GM12873 (cell line): ENCODE results near the gene JAML.

Source experiments
- TF ChIP-seq, protein P1 (sequence below): IDR thresholded peaks from 2 replicates; pipeline ENCODE4 v1.5.1; 2012; ENCODE audit warnings: low read depth, mild to moderate bottlenecking, moderate library complexity, low read length, control low read depth; ENCODE audit not compliant: insufficient read depth; ENCODE audit errors: missing control alignments

JAML gene

DNA sequence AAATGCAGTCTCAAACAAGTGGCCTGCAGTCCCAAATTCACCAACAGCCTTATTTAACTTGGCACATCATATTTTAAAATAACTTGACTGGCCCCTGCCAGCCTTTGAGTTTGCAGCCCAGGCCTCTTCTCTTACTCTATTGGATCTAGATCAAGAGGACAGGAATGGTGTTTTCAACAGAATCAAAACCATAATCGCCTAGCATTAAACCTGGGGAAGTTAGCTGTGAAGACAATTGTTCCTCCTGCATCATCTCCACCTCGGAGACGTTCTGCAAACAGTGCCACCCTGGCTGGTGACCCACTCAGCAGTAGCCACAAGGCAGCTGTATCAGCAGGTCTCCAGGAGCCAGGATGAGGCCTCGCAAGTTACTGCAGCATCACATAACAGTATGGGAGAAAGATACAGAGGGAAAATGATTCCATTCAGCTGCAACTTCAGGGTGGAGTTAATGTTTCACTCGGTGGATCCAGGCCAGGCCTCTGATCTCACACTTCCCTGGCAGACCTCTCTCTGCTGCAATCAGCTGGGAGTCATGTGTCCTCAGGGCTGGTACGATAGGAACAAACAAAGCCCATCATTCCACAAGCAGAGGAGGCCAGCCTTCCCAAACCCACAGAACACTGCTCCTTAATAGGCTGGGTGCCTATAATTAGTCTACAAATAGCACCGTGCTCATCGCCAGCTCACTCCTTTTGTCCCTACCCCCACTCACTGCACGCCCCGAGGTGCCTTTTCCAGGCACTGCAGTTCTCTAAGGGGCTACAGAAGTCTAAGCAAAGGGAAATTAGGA lies 29.8 kb downstream of the JAML start:
- TF ChIP-seq, protein P1, sequence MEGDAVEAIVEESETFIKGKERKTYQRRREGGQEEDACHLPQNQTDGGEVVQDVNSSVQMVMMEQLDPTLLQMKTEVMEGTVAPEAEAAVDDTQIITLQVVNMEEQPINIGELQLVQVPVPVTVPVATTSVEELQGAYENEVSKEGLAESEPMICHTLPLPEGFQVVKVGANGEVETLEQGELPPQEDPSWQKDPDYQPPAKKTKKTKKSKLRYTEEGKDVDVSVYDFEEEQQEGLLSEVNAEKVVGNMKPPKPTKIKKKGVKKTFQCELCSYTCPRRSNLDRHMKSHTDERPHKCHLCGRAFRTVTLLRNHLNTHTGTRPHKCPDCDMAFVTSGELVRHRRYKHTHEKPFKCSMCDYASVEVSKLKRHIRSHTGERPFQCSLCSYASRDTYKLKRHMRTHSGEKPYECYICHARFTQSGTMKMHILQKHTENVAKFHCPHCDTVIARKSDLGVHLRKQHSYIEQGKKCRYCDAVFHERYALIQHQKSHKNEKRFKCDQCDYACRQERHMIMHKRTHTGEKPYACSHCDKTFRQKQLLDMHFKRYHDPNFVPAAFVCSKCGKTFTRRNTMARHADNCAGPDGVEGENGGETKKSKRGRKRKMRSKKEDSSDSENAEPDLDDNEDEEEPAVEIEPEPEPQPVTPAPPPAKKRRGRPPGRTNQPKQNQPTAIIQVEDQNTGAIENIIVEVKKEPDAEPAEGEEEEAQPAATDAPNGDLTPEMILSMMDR: no peak

DNA sequence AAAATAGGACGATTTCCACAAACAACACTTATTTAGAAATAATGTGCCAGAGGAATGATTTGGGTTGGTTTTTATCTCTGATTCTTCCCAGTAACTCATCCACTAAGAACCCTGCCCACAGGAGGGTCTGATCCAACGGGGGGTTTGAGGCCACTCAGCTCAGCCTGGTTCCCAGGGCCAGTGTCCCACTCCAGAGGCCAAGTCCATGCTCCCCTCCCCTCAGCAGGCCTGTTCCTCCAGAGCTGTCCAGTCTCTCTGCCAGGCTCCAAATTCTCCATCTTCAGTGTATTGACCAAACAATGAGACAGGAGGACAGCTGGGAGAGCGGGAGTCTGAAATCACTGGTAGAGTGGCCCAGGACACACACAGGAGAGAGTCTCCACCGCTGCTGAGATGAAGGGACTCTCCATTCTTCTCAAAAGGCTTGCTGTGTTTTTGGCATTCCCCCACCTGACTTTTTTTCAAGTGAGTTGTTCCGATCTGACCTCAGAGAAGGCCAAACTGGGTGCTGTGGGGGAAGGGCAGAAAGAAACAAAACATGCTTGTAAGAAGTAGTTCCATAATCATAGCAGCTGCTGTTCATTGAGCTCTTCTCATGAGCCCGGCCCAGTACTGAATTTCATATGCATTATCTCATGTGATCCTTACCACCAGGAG lies 30.8 kb downstream of the JAML start:
- TF ChIP-seq, protein P1: no peak

DNA sequence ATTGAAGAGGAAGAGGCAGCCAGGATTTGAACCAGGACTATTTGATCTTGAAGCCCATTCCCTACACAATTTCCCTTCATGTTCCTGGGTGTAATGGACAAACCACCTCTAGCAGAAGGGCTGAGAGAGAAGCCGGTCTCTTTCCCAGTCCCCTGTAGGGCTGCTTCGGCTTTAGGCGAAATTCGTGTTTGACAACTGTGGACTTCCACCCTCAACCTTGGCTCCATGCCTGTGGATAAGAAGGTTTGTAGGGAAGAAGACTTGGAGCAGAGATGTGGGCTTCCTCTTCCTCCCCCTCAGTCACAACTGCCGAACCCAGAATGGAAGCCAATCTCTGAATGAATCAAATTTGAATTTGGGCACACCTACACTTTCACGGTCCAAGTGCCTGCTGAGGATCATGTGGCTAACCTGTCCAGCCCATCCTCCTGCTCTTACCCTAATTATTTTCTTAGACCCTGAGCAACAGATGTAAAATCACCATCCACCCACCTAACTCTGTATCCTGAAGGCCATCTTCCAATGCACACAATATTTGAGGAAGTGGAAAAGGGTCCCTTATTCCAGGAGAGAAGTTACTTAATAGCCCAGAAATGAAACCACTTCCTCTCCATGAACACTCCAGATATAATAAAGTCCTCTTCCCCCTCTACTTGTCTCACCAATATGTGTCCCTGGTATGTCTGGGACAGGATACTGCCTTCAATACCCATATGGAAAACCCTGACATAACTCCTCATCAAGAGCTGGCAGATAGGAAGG lies 38.3 kb downstream of the JAML start:
- TF ChIP-seq, protein P1: no peak

DNA sequence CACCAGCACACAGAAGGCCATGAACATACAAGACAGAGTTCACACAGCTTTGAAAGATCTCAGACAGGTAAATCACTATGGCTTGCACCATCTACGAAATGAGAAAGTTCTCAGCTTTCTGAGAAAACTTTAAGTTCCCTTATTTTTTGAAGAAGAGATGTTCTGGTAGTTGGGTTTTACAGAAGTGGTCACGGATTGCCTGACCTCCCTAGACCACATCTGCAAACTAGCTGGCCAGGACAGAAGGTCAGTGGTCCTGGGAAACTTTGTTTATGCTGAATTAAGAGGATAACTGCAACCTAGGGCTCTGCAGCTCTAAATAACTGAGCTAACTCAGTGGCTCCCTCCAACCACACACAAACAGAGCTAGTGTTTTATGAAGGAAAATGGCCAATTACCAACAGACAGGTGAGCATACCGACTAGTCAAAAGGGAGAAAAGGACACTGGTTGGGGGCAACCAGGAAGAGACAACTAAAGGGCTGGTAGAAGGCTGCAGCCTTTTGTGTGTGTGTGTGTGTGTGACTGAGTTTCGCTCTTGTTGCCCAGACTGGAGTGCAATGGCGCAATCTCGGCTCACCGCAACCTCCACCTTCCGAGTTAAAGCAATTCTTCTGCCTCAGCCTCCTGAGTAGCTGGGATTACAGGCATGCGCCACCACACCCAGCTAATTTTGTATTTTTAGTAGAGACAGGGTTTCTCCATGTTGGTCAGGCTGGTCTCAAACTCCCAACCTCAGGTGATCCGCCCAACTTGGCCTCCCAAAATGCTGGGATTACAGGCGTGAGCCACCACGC lies 39.8 kb downstream of the JAML start:
- TF ChIP-seq, protein P1: no peak

DNA sequence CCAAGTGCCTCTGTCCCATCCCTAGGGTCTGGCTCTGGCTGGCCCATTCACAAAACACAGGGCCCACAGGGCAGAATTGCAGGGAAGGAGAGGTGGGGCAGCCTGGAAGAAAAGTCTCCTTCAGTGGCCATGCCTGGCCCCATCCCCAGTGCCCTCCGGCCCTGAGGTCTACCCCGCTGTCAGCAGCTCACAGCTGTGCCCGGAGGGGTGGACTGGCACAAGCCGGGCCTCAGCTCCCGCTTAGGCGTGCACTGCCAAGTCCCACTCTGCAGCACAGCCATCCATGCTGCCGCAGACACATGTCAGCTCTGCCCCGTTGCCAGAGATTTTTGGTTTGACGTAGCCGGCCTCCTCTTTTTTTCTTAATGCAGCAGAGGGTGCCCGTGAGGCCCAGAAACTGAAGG lies 44.5 kb downstream of the JAML start:
- TF ChIP-seq, protein P1: no peak

DNA sequence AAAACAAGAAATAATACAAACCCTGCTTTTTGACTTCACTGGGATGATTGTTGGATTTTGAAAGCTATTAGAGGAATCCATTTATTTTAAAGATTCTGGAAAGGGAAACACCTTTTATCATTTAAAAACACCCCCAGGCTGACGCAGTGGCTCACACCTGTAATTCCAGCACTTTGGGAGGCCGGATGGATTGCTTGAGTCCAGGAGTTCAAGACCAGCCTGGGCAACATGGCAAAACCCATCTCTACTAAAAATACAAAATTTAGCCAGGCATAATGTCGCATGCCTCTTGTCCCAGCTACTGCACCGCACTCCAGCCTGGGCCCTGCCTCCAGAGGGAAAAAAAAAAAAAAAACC lies 48.1 kb downstream of the JAML start:
- TF ChIP-seq, protein P1: no peak
